GM12878 (cell line): ENCODE measurements around the gene GLRX2. TPM values are rescaled to one million over a fixed set of nuclear protein-coding genes. Genes with fewer than 3 reads are reported as not detected.

Source experiments
- BCL11A ChIP-seq: IDR thresholded peaks from 2 replicates; pipeline ENCODE4 v1.6.1; 2011; ENCODE audit warnings: low read depth, low read length
- BMI1 ChIP-seq: fragments of 450-650 bp; IDR thresholded peaks from 2 replicates; pipeline ENCODE4 v1.6.1; 2016; ENCODE audit warnings: mild to moderate bottlenecking, moderate library complexity, borderline replicate concordance
- CHD1 ChIP-seq: IDR thresholded peaks from 2 replicates; pipeline ENCODE4 v1.6.1; 2012; ENCODE audit warnings: low read depth, low read length, improper control_type of control experiment
- CREM ChIP-seq: IDR thresholded peaks from 2 replicates; pipeline ENCODE4 v1.6.1; 2014; ENCODE audit warnings: antibody characterized with exemption, low read depth
- GABPA ChIP-seq: IDR thresholded peaks from 2 replicates; pipeline ENCODE4 v1.6.1; 2014; ENCODE audit warnings: antibody characterized with exemption, low read depth, mild to moderate bottlenecking, inconsistent platforms
- GATAD2B ChIP-seq: fragments of 450-650 bp; conservative IDR thresholded peaks from 2 replicates; pipeline ENCODE4 v1.6.1; 2017; ENCODE audit warnings: low read depth, mild to moderate bottlenecking, moderate library complexity
- HDAC6 ChIP-seq: fragments of 200-600 bp; sonication (generic); IDR thresholded peaks from one replicate; pipeline ENCODE4 v1.8.0; 2017; ENCODE audit warnings: antibody characterized with exemption; ENCODE audit not compliant: unreplicated experiment
- KAT2A ChIP-seq: conservative IDR thresholded peaks from 2 replicates; pipeline ENCODE4 v1.6.1; 2011; ENCODE audit warnings: low read depth, low read length; ENCODE audit not compliant: control insufficient read depth
- MXI1 ChIP-seq: fragments of 150-350 bp; IDR thresholded peaks from 2 replicates; pipeline ENCODE4 v1.6.1; 2011; ENCODE audit warnings: low read depth, mild to moderate bottlenecking, inconsistent platforms, low read length, improper control_type of control experiment
- NBN ChIP-seq: fragments of 450-650 bp; IDR thresholded peaks from 2 replicates; pipeline ENCODE4 v1.6.1; 2016
- NFIC ChIP-seq: IDR thresholded peaks from 2 replicates; pipeline ENCODE4 v1.6.1; 2012; ENCODE audit warnings: low read depth, mild to moderate bottlenecking, inconsistent platforms, low read length, moderate library complexity
- RBBP5 ChIP-seq: fragments of 200-600 bp; sonication (generic); conservative IDR thresholded peaks from 2 replicates; pipeline ENCODE4 v1.6.1; 2016
- RELA ChIP-seq: fragments of 450-650 bp; IDR thresholded peaks from 2 replicates; pipeline ENCODE4 v1.8.0; 2014; ENCODE audit warnings: borderline replicate concordance; ENCODE audit not compliant: partially characterized antibody
- SIN3A ChIP-seq: IDR thresholded peaks from 2 replicates; pipeline ENCODE4 v1.6.1; 2012; ENCODE audit warnings: low read depth, low read length, improper control_type of control experiment
- SIX5 ChIP-seq: IDR thresholded peaks from 2 replicates; pipeline ENCODE4 v1.6.1; 2011; ENCODE audit warnings: mild to moderate bottlenecking, low read depth, low read length, moderate library complexity; ENCODE audit not compliant: severe bottlenecking
- SMAD1 ChIP-seq: fragments of 450-650 bp; IDR thresholded peaks from 2 replicates; pipeline ENCODE4 v1.6.1; 2018; ENCODE audit warnings: mild to moderate bottlenecking, low read depth; ENCODE audit not compliant: partially characterized antibody
- SPI1 ChIP-seq: IDR thresholded peaks from 2 replicates; pipeline ENCODE4 v1.6.1; 2011; ENCODE audit warnings: low read depth, mild to moderate bottlenecking, low read length, moderate library complexity, borderline replicate concordance; ENCODE audit not compliant: insufficient read depth
- STAT3 ChIP-seq: IDR thresholded peaks from 2 replicates; pipeline ENCODE4 v1.6.1; 2011; ENCODE audit warnings: low read depth, low read length, improper control_type of control experiment
- ZNF207 ChIP-seq: fragments of 450-650 bp; IDR thresholded peaks from 2 replicates; pipeline ENCODE4 v1.6.1; 2014; ENCODE audit warnings: antibody characterized with exemption, mild to moderate bottlenecking, borderline replicate concordance
- ZSCAN29 ChIP-seq: fragments of 450-650 bp; IDR thresholded peaks from 2 replicates; pipeline ENCODE4 v1.6.1; 2017; ENCODE audit warnings: mild to moderate bottlenecking, moderate library complexity
- polyA plus RNA-seq, 11 experiments: library from polyadenylated mRNA; depleted of rRNA in 4 of 11; unstranded in 6 of 11; stranded (reverse) in 5 of 11; fragments of >200 nt; fragmentation: Nextera tagmentation in 4 of 11; fragmentation: Illumina TruSeq in 1 of 11; extraction: Ambion mirVana in 4 of 11; extraction: Trizol in 1 of 11; gene quantifications; 1 replicate in 1 of 11; 2 replicates in 10 of 11; pipeline versions ENCODE4 v1.2.1 to v1.2.3, GENCODE V29; 2011 to 2016; ENCODE audit warnings: inconsistent platforms in 2 of 11, missing spikeins in 2 of 11, low read depth in 1 of 11
- total RNA-seq, 4 experiments: library from RNA; depleted of rRNA in 3 of 4; stranded (reverse); fragments of >200 nt in 3 of 4; fragmentation: Illumina TruSeq in 1 of 4; extraction: Trizol in 1 of 4; gene quantifications; 2 replicates each; pipeline versions ENCODE4 v1.2.1 to v1.2.3, GENCODE V29; 2013 to 2021
- TF ChIP-seq, protein P1 (sequence below): fragments of 450-650 bp; IDR thresholded peaks from 2 replicates; pipeline ENCODE4 v1.6.1; 2017; ENCODE audit warnings: antibody characterized with exemption, mild to moderate bottlenecking, moderate library complexity
- TF ChIP-seq, protein P2 (sequence below): IDR thresholded peaks from 2 replicates; pipeline ENCODE4 v1.6.1; 2011; ENCODE audit warnings: low read depth, mild to moderate bottlenecking, low read length, moderate library complexity, borderline replicate concordance; ENCODE audit errors: extremely low read depth
- TF ChIP-seq, protein P3 (sequence below): IDR thresholded peaks from 2 replicates; pipeline ENCODE4 v1.6.1; 2012; ENCODE audit warnings: improper control_type of control experiment, low read depth, low read length; ENCODE audit not compliant: insufficient replicate concordance

The GLRX2 gene
- total and polyA plus RNA-seq, 10 of the 15 experiments (the other 5 are each of a cell fraction or from before 2014, with no cell fraction given): 5.5 to 67.6 (median 16.6) TPM

DNA sequence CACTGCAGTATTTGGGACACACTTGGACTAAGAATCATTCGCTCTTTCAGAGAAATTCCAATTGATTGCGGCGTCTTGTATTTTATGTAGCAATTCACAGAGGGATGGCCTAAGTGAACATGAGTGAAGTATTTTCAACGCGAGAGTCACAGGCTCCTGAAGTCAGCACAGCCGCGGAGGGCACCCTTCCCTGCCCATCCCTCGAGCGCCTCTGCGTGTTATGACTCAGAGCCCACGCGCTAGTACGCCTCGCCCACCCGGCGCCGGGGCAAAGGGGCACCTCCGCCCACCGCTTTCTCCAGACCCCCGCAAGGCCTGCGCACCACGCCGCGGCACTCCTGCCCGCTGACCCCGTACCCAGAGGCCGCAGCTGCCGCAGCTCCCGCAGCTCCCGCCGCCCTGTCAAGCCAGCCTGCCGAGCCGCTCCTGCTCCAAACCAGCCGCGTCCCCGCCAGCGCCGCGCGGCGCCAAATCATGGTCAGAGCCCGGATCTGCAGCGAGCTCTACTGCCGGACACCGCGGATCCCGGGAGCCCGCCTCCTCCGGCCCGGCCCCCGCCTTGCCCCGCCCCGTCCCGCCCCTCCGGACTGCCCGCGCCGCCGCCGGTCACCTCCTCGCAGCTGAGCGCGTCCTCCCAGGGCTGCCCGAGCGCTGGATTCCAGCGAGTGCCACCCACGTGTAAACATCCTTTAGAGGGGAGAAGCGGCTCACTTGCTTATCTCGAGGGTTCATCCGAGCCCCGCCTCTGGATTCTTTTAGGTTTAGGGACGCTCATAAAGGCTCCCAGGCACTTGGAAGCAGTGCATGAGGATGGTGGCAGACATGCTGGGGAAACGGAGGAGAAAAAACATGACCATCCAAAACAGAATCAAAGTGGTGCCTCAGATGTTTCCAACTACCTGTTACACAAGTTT lies at the start of gene GLRX2 (continued):
- TF ChIP-seq, protein P1, sequence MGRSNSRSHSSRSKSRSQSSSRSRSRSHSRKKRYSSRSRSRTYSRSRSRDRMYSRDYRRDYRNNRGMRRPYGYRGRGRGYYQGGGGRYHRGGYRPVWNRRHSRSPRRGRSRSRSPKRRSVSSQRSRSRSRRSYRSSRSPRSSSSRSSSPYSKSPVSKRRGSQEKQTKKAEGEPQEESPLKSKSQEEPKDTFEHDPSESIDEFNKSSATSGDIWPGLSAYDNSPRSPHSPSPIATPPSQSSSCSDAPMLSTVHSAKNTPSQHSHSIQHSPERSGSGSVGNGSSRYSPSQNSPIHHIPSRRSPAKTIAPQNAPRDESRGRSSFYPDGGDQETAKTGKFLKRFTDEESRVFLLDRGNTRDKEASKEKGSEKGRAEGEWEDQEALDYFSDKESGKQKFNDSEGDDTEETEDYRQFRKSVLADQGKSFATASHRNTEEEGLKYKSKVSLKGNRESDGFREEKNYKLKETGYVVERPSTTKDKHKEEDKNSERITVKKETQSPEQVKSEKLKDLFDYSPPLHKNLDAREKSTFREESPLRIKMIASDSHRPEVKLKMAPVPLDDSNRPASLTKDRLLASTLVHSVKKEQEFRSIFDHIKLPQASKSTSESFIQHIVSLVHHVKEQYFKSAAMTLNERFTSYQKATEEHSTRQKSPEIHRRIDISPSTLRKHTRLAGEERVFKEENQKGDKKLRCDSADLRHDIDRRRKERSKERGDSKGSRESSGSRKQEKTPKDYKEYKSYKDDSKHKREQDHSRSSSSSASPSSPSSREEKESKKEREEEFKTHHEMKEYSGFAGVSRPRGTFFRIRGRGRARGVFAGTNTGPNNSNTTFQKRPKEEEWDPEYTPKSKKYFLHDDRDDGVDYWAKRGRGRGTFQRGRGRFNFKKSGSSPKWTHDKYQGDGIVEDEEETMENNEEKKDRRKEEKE: no peak
- TF ChIP-seq, protein P2, sequence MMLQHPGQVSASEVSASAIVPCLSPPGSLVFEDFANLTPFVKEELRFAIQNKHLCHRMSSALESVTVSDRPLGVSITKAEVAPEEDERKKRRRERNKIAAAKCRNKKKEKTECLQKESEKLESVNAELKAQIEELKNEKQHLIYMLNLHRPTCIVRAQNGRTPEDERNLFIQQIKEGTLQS: no peak
- TF ChIP-seq GABPA: no peak
- TF ChIP-seq STAT3: no peak
- TF ChIP-seq, protein P3, sequence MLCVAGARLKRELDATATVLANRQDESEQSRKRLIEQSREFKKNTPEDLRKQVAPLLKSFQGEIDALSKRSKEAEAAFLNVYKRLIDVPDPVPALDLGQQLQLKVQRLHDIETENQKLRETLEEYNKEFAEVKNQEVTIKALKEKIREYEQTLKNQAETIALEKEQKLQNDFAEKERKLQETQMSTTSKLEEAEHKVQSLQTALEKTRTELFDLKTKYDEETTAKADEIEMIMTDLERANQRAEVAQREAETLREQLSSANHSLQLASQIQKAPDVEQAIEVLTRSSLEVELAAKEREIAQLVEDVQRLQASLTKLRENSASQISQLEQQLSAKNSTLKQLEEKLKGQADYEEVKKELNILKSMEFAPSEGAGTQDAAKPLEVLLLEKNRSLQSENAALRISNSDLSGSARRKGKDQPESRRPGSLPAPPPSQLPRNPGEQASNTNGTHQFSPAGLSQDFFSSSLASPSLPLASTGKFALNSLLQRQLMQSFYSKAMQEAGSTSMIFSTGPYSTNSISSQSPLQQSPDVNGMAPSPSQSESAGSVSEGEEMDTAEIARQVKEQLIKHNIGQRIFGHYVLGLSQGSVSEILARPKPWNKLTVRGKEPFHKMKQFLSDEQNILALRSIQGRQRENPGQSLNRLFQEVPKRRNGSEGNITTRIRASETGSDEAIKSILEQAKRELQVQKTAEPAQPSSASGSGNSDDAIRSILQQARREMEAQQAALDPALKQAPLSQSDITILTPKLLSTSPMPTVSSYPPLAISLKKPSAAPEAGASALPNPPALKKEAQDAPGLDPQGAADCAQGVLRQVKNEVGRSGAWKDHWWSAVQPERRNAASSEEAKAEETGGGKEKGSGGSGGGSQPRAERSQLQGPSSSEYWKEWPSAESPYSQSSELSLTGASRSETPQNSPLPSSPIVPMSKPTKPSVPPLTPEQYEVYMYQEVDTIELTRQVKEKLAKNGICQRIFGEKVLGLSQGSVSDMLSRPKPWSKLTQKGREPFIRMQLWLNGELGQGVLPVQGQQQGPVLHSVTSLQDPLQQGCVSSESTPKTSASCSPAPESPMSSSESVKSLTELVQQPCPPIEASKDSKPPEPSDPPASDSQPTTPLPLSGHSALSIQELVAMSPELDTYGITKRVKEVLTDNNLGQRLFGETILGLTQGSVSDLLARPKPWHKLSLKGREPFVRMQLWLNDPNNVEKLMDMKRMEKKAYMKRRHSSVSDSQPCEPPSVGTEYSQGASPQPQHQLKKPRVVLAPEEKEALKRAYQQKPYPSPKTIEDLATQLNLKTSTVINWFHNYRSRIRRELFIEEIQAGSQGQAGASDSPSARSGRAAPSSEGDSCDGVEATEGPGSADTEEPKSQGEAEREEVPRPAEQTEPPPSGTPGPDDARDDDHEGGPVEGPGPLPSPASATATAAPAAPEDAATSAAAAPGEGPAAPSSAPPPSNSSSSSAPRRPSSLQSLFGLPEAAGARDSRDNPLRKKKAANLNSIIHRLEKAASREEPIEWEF: no peak
- no peak for TF ChIP-seq KAT2A
- TF ChIP-seq NFIC: no peak
- TF ChIP-seq SIX5: no peak
- no peak for TF ChIP-seq CREM
- peak; percentile 90 for TF ChIP-seq GATAD2B
- no peak for TF ChIP-seq SPI1
- TF ChIP-seq BCL11A: no peak
- TF ChIP-seq MXI1: peak; percentile 70; the same call in 1 of the 2 replicates
- TF ChIP-seq CHD1: no peak
- no peak for TF ChIP-seq RELA
- no peak for TF ChIP-seq NBN
- TF ChIP-seq SIN3A: peak; percentile 70; the same call in 1 of the 2 replicates
- no peak for TF ChIP-seq ZNF207
- no peak for TF ChIP-seq BMI1
- TF ChIP-seq RBBP5: no peak
- no peak for TF ChIP-seq HDAC6
- TF ChIP-seq SMAD1: no peak
- no peak; the same call in 1 of the 2 replicates for TF ChIP-seq ZSCAN29
